ENCODE data around the gene VOPP1. TPM values are rescaled to one million over a fixed set of nuclear protein-coding genes. Genes with fewer than 3 reads are reported as not detected.

Gene VOPP1
- total RNA-seq, 1 donor from 2014 or later, result 47.8 TPM

DNA sequence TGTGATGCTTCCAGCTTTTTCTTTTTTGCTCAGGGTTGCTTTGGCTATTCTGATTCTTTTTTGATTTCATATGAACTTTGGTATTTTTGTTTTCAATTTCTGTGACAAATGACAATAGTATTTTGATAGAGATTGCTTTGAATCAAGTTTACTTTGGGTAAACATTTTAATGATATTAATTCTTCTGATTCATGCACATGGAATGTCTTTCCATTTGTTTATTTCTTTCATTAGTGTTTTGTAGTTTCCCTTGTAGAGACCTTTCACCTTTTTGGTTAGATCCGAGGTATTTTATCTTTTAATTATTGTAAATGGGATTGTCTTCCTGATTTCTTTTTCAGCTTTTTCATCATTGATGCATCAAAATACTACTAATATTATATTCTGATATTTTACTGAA lies 114.0 kb downstream of the VOPP1 start:
- H3K4me1 Mint-ChIP-seq (ENCODE audit: low read depth), result no peaks in the 10 kb centered on the region
- H3K4me3 Mint-ChIP-seq (ENCODE audit: low read depth), result no peak overlapping the region

DNA sequence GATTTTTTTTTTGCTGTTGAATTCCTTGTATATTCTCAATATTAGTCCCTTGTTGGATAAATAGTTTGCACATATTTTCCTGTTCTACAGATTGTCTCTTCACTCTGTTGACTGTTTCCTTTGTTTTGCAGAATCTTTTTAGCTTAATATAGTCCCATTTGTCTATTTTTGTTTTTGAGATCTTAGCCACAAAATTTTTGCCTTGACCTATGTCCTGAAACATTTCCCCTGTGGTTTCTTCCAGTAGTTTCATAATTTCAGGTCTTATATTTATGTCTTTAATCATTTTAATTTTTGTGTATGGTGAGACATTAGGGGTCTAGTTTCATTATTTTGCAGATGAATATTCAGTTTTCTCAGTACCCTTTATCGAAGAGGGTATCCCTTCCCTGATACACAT lies 114.5 kb downstream of the VOPP1 start:
- Mint-ChIP-seq H3K4me3 (ENCODE audit: low read depth) (no peak overlapping the region), H3K27ac (no peak overlapping the region), H3K4me1 (ENCODE audit: low read depth) (no peaks in the 10 kb centered on the region), H3K27me3 (no peaks in the 10 kb centered on the region), H3K9me3 (ENCODE audit: low read depth) (peaks cover 56% of the 10 kb centered on the region), H3K36me3 (ENCODE audit: insufficient read depth) (peaks cover 17% of the 10 kb centered on the region)
- no peak for DNase-seq (ENCODE audit: low spot score, unreplicated experiment)
- TF ChIP-seq, protein P1, sequence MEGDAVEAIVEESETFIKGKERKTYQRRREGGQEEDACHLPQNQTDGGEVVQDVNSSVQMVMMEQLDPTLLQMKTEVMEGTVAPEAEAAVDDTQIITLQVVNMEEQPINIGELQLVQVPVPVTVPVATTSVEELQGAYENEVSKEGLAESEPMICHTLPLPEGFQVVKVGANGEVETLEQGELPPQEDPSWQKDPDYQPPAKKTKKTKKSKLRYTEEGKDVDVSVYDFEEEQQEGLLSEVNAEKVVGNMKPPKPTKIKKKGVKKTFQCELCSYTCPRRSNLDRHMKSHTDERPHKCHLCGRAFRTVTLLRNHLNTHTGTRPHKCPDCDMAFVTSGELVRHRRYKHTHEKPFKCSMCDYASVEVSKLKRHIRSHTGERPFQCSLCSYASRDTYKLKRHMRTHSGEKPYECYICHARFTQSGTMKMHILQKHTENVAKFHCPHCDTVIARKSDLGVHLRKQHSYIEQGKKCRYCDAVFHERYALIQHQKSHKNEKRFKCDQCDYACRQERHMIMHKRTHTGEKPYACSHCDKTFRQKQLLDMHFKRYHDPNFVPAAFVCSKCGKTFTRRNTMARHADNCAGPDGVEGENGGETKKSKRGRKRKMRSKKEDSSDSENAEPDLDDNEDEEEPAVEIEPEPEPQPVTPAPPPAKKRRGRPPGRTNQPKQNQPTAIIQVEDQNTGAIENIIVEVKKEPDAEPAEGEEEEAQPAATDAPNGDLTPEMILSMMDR (IDR thresholded peaks at IDR 0.05; ENCODE audit: unreplicated experiment), result no peak

More for the DNA sequence above, 114.0 kb downstream of the VOPP1 start:
- Mint-ChIP-seq H3K36me3 (ENCODE audit: insufficient read depth) (peaks cover 20% of the 10 kb centered on the region), H3K27ac (no peak overlapping the region), H3K27me3 (no peaks in the 10 kb centered on the region), H3K9me3 (ENCODE audit: low read depth) (peaks cover 59% of the 10 kb centered on the region)
- no peak for DNase-seq (ENCODE audit: low spot score, unreplicated experiment)
- TF ChIP-seq, protein P1 (IDR thresholded peaks at IDR 0.05; ENCODE audit: unreplicated experiment), result no peak

DNA sequence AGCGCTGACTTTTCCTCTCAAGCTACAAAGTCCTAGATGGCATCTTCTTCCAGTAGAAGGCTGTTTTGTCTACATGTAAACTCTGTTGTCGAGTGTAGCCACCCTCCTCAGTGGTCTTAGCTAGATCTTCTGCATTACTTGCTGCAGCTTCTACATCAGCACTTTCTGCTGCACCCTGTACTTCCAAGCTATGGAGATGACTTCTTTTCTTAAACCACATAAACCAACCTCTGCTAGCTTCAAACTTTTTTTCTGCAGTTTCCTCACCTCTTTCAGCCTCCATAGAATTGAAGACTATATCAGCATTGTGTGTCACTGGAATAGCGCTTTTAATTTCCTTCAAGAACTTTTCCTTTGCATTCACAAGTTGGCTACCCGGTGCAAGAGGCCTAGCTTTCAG lies 119.3 kb downstream of the VOPP1 start:
- Mint-ChIP-seq H3K27me3 (no peaks in the 10 kb centered on the region), H3K4me3 (ENCODE audit: low read depth) (no peak overlapping the region), H3K27ac (no peak overlapping the region), H3K9me3 (ENCODE audit: low read depth) (peaks cover 23% of the 10 kb centered on the region), H3K36me3 (ENCODE audit: insufficient read depth) (peaks cover 6% of the 10 kb centered on the region), H3K4me1 (ENCODE audit: low read depth) (no peaks in the 10 kb centered on the region)
- TF ChIP-seq, protein P1 (IDR thresholded peaks at IDR 0.05; ENCODE audit: unreplicated experiment), result no peak
- no peak for DNase-seq (ENCODE audit: low spot score, unreplicated experiment)

DNA sequence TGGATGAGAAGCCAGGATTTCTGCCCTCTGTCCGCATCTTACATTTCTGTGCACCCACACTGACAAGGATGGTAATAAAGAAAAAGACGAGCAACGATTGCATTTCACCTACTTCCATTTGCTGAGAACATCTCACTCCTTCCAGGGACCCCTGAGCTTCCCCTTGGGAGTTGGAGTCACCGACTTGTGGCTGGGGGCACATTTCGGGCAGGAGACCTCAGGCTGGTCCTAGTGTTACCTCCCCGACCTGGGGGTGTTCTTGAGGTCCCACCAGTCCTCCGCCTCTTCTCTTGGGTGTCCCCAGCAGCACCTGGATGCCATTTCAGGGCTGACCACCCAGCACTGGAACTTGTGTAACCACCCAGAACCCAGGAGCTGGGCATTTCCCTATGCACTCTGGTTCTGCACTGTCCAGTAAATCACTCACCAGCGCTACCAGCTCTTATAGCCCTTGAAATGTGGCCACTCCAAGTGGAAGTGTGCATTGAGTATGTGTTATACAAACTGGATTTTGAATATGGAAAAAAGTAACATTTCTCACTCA lies 122.2 kb downstream of the VOPP1 start:
- Mint-ChIP-seq H3K9me3 (ENCODE audit: low read depth) (peaks cover under 1% of the 10 kb centered on the region), H3K27me3 (no peaks in the 10 kb centered on the region), H3K27ac (no peak overlapping the region), H3K4me1 (ENCODE audit: low read depth) (no peaks in the 10 kb centered on the region), H3K4me3 (ENCODE audit: low read depth) (no peak overlapping the region), H3K36me3 (ENCODE audit: insufficient read depth) (no peaks in the 10 kb centered on the region)
- DNase-seq (ENCODE audit: low spot score, unreplicated experiment), result no peak
- TF ChIP-seq, protein P1 (IDR thresholded peaks at IDR 0.05; ENCODE audit: unreplicated experiment), result no peak

DNA sequence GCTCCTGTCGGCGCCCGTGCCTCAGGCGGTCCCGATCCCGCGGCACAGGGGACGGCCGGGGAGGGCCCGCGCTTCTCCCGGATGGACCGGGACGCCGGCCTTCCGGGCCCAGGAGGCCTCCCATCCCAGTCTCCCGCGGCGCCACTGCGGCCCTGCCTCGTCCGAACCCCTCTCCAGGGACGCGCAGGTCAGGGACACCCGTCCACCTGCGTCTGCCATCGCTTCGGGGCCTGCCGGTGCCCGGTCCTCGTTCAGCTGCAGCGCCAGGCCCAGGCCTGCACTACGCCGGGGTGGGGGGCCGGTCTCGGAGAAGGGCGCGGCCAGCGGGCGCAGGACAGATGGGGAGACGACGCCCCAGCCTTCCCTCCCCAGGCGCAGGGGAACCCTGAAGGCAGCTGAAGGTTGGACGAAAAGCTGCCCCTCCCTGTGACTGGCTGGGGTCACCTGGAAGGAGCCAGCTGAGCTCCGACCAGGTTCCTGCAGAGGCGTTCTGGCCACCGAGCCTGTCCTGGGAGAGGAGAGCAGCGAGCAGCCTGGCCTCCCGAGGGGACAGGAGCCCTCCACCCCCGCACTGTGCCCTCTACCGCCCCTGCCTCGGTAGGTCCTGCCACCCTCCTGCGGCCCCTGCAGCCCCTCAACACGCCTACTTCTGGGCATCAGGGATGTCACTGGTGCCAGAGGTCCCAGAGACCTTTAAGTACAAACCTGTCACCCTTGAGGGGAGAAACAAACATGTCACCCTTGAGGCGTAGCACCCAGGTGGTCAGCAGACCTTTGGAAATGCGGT lies 122.9 kb downstream of the VOPP1 start:
- H3K36me3 Mint-ChIP-seq (ENCODE audit: insufficient read depth), result no peaks in the 10 kb centered on the region
- TF ChIP-seq, protein P1 (IDR thresholded peaks at IDR 0.05; ENCODE audit: unreplicated experiment), result no peak
- H3K9me3 Mint-ChIP-seq (ENCODE audit: low read depth), result no peaks in the 10 kb centered on the region
- H3K4me3 Mint-ChIP-seq (ENCODE audit: low read depth), result no peak overlapping the region
- no peak overlapping the region for H3K27ac Mint-ChIP-seq
- no peaks in the 10 kb centered on the region for H3K27me3 Mint-ChIP-seq
- DNase-seq (ENCODE audit: low spot score, unreplicated experiment), result no peak
- no peaks in the 10 kb centered on the region for H3K4me1 Mint-ChIP-seq (ENCODE audit: low read depth)

Data from progenitor cell of endocrine pancreas (in vitro differentiated cells).